ENCODE results near the gene COLEC12.

- no peak for TF ChIP-seq POLR2A (IDR thresholded peaks at IDR 0.05)
- no peak for TF ChIP-seq CTCF (IDR thresholded peaks at IDR 0.05)
Observed at GRCh38 chr18:269480-270095, 230.9 kb downstream of the COLEC12 start.
